CD1c-positive myeloid dendritic cell (primary cell): ENCODE data around the gene NECAB2.

Experiments
- DNase-seq: peaks from one replicate; pipeline ENCODE4 v3.0.0-alpha.2; 2016; ENCODE audit errors: extremely low spot score

The NECAB2 gene

GRCh38 chr16:84045001-84045817 lies 77.2 kb downstream of the NECAB2 start:
- DNase-seq, result no peak

DNA sequence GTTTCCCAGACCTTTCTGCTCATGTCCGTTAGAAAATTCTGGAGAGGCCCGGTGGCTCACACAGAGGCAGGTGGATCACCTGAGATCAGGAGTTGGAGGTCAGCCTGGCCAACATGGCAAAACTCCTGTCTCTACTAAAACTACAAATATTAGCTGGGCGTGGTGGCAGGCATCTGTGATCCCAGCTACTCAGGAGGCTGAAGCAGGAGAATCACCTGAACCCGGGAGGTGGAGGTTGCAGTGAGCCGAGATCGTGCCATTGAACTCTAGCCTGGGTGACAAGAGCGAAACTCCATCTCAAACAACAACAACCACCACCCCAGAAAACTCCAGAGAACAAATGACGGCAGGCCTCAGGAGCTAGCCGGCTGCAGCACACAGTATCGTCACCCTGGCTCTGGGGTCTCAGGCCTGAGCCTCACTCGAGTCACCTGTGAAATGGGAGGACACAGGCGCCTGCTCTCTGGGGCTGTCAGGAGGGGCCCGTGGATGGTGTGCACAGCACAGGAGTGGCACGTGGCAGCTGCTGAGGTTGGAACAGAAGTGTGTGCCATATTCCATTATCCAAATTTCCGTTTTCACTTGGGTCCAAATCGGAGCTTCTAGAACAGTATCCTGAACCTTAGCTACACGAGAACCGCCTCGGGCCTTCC lies 77.9 kb downstream of the NECAB2 start:
- no peak for DNase-seq

DNA sequence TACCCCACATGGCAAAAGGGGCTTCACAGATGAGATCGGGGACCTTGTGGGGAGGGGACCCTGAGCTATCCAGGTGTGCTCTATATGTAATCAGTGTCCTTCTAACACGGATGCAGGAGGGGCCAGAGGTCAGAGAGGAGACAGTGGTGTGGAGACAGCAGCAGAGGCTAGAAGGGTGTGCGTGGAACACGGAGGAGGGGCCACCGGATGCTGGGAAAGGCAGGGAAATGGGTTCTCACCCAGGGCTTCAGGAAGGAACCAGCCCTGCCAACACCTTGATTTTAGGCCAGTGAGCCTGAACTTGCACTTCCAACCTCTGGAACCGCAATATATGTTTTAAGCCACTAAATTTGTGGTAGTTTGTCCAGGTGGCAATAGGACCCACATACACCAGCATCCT lies 79.2 kb downstream of the NECAB2 start:
- no peak for DNase-seq

GRCh38 chr16:84047626-84048025 lies 79.6 kb downstream of the NECAB2 start:
- DNase-seq, result no peak

GRCh38 chr16:84048270-84048669 lies 80.2 kb downstream of the NECAB2 start:
- no peak for DNase-seq

DNA sequence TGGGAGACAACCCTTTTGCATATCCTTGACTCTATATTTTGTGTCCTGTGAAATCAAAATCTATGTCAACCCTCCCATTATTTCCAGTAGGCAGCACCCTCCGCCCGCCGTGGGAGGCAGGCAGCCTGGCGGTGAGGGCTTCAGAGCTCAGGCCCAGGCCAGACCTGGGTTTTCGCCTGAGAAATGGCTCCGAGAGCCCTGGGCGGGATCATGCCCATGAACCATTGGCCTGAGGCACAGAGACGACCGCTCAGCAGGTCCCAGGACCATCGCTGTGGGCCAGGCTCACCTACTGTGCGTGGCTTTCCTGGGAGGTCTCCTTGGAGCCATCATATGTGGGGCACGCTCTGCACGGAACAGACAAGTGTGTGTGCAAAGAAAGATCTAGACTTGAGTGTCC lies 80.8 kb downstream of the NECAB2 start:
- DNase-seq, result no peak

DNA sequence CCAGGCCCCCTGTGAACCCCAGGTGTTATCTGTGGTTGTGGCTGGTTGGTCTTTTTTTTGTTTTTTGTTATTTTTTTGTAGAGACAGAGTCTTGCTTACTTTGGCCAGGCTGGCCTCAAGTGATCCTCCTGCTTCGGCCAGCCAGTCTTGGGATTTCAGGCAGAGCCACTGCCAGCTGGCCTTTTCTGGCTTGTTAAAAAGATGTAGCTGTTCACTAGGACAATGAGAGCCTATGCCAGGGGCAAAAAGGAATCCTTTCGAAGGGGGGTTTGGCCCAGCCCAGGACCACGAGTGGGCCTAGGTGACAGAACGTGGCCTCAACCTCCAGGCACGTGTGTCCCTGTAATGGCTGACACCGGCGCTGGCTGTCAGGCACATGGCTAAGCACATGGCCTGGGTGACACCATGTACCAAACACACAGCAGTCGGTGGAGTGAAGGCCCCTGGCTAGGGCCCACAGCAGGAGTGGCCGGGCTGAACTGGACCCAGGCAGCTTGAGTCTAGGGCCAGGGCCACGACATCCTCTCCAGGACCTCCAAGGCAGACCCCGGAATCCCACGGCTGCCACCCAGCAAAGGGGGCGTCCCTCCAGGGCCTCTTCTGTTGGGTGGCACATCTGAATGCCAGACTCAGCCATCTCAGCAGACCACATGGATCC lies 81.5 kb downstream of the NECAB2 start:
- DNase-seq, result no peak

- DNase-seq, result no peak
These were observed 82.3 kb downstream of the NECAB2 start for GRCh38 chr16:84050316-84050715.

DNA sequence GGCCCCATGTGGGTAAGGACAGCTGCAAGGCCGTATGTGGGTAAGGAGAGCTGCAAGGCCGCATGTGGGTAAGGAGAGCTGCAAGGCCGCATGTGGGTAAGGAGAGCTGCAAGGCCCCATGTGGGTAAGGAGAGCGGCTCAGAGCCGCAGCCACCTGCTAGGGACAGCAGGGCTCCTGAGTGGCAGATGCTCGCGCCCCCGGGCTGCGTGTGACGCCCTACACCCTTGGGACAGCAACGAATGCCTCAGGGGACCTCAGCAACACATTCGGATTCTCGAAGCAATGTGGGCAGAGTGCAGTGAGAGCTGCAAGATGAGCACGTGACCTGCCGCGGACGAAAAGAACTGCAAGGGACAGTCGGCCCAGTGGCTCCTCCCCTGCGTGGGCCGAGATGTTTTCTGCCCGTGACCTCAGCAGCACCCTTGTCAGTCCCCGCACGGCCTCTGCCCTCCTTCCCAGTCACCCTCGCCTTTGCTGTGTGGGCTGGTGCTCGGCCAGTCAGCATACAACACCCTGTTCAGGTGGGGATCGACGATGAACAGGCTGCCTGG lies 84.1 kb downstream of the NECAB2 start:
- no peak for DNase-seq
